Thyroid gland (tissue), 4 donors: Measurements from ENCODE around the gene AQP9. TPM values are rescaled to one million over a fixed set of nuclear protein-coding genes. Genes with fewer than 3 reads are reported as not detected.
A peak's percentile ranks its signal among the peaks of the same experiment; 100 is the strongest.

Source experiments
- DNase-seq, 2 donors: peaks; one replicate each; pipeline ENCODE4 v3.0.0-alpha.2; 2019
- H3K27ac ChIP-seq, 3 donors: fragments of 200-600 bp; sonication (generic); 1 replicate in 2 of 3; 2 replicates in 1 of 3; pipeline ENCODE4 v1.5.1; 2016 to 2019; ENCODE audit warnings: mild to moderate bottlenecking in 1 of 3, moderate library complexity in 1 of 3
- H3K27me3 ChIP-seq: fragments of 200-600 bp; sonication (generic); one replicate; pipeline ENCODE4 v1.5.1; 2019
- H3K36me3 ChIP-seq, 2 donors: fragments of 200-600 bp; sonication (generic); one replicate each; pipeline ENCODE4 v1.5.1; 2016 to 2019
- H3K4me1 ChIP-seq, 2 donors: fragments of 200-600 bp; sonication (generic); one replicate each; pipeline ENCODE4 v1.5.1; 2017 to 2019
- H3K4me3 ChIP-seq, 3 donors: fragments of 200-600 bp; sonication (generic); replicated peaks in 1 of 3; 1 replicate in 2 of 3; 2 replicates in 1 of 3; pipeline ENCODE4 v1.5.1; 2016; ENCODE audit warnings: mild to moderate bottlenecking in 1 of 3
- H3K9me3 ChIP-seq: fragments of 200-600 bp; sonication (generic); one replicate; pipeline ENCODE4 v1.5.1; 2017
- POLR2A ChIP-seq, 2 donors: fragments of 450-650 bp; IDR thresholded peaks; one replicate each; pipeline ENCODE4 v1.6.1; 2017; ENCODE audit warnings: antibody characterized with exemption in 2 of 2, mild to moderate bottlenecking in 2 of 2, moderate library complexity in 1 of 2
- WGBS, 2 donors: methylation state at CpG; one replicate each; pipeline ENCODE4 v1.1.5; 2017; 5-methylcytosine and 5-hydroxymethylcytosine counted together
- intact Hi-C: fragments of 100-400 bp; cut with DNase I; formaldehyde crosslinking; loops from one replicate; pipeline ENCODE4 v1.15.1; 2023
- total RNA-seq, 4 donors: library from RNA; depleted of rRNA; stranded (reverse); fragments of >200 nt; gene quantifications; one replicate each; pipeline ENCODE4 v1.2.3, GENCODE V29; 2016
- TF ChIP-seq, protein P1 (sequence below), 6 experiments: fragments of 200-600 bp in 3 of 6; fragments of 450-650 bp in 3 of 6; sonication (generic) in 3 of 6; IDR thresholded peaks; one replicate each; pipeline ENCODE4 v1.5.1; 2016 to 2019; ENCODE audit warnings: antibody characterized with exemption in 6 of 6, mild to moderate bottlenecking in 2 of 6, inconsistent platforms in 1 of 6, moderate library complexity in 1 of 6

Gene AQP9
- total RNA-seq, 4 donors from 2014 or later = 0.21 to 1.6 (median 0.78) TPM; not detected in 1

DNA sequence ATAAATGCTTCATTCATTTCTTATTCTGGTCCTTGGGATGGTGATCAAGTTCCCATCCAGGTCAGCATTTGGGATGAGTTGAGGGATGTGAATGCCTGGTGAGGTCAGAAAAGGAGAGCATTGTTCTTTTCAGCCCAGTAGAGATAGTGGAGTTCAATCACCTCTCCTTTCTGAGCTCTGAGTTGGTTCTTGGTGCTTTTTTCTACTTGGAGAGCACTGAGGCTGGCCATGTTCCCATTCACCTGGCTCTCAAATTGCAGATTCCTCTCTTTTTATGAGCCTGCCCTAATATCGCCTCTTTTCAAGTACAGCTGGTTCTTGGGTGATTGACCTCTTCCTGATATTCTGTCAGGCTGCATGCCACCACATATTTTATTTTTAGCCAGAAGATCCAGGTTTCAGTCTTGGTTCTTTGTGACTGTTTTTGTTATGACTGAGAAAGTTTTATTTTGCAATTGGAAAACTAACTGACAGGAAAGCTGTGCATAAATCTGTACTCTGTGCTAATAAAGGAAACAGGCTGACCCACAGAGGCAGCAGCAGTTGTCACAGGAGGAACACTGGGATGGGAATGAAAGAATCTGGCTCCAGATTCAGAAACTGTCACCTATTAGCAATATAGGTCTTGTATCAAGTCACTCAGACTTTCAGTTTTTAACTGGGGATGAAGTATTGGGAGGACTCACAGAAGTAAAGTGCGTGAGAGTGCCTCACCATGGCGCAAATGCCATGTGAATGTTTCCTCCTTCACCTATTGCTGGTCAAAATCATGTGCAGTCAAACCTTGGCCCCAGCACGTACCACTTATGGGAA, 10.7 kb downstream of the AQP9 start:
- no peaks in the 10 kb centered on the region for H3K9me3 ChIP-seq
- no peaks in the 10 kb centered on the region for H3K27me3 ChIP-seq
- H3K27ac ChIP-seq = peak overlapping the region in 1 of 3 donors; percentile 1
- 76 to 81% methylated on average over 4 of the region's 4 CpGs for WGBS, 2 donors
- intact Hi-C loops = no loop called here
- TF ChIP-seq POLR2A (IDR thresholded peaks at IDR 0.05) = no peak
- TF ChIP-seq, protein P1, sequence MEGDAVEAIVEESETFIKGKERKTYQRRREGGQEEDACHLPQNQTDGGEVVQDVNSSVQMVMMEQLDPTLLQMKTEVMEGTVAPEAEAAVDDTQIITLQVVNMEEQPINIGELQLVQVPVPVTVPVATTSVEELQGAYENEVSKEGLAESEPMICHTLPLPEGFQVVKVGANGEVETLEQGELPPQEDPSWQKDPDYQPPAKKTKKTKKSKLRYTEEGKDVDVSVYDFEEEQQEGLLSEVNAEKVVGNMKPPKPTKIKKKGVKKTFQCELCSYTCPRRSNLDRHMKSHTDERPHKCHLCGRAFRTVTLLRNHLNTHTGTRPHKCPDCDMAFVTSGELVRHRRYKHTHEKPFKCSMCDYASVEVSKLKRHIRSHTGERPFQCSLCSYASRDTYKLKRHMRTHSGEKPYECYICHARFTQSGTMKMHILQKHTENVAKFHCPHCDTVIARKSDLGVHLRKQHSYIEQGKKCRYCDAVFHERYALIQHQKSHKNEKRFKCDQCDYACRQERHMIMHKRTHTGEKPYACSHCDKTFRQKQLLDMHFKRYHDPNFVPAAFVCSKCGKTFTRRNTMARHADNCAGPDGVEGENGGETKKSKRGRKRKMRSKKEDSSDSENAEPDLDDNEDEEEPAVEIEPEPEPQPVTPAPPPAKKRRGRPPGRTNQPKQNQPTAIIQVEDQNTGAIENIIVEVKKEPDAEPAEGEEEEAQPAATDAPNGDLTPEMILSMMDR (IDR thresholded peaks at IDR 0.05) = no peak
- peak; percentile 11 to 36 for DNase-seq
- H3K36me3 ChIP-seq = no peaks in the 10 kb centered on the region
- no peak overlapping the region for H3K4me3 ChIP-seq
- peaks cover 23 to 30% of the 10 kb centered on the region in 2 donors for H3K4me1 ChIP-seq

DNA sequence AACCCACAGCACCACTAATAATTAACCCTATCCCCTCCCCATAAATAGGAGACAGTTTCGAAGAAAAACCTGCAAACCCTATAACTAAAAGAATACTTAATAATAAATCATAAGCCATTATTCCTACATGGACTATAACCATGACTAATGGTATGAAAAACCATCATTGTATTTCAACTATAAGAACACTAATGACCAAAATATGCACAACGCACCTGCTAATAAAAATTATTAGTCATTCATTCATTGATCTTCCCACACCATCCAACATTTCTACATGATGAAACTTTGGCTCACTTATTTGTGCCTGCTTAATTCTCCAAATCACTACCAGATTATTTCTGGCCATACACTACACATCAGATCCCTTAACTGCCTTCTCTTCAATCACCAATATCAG, 16.6 kb downstream of the AQP9 start:
- 96 to 98% methylated on average over 2 of the region's 2 CpGs for WGBS, 2 donors
- intact Hi-C loops = no loop called here

DNA sequence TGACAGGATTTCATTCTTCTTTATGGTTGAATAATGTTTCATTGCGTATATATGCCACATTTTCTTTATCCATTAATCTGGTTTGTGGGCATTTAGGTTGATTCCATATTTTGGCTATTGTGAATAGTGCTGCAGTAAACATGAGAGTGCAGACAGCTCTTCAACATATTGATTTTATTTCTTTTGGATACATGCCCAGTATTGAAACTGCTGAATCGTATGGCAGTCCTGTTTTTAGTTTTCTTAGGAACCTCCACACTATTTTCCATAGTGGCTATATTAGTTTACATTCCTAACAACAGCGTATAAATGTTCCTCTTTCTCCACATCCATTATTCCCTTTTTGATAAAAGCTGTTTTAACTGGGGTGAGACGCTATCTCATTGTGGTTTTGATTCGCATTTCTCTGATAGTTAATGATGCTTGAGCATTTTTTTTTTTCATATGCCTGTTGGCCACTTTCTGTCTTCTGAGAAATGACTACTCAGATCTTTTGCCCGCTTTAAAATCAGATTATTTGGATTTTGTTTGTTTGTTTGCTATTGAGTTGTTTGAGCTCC, 21.7 kb downstream of the AQP9 start:
- no peak for TF ChIP-seq POLR2A (IDR thresholded peaks at IDR 0.05)
- TF ChIP-seq, protein P1 (IDR thresholded peaks at IDR 0.05) = no peak
- 88 to 90% methylated on average over 6 of the region's 6 CpGs for WGBS, 2 donors
- Histone ChIP-seq H3K4me3 (no peak overlapping the region), H3K4me1 (no peaks in the 10 kb centered on the region), H3K27ac (no peak overlapping the region), H3K27me3 (no peaks in the 10 kb centered on the region), H3K9me3 (no peaks in the 10 kb centered on the region), H3K36me3 (no peaks in the 10 kb centered on the region)
- intact Hi-C loops = no loop called here
- DNase-seq = no peak

More for the DNA sequence above, 16.6 kb downstream of the AQP9 start:
- H3K36me3 ChIP-seq = no peaks in the 10 kb centered on the region
- TF ChIP-seq, protein P1 (IDR thresholded peaks at IDR 0.05) = no peak
- no peak for TF ChIP-seq POLR2A (IDR thresholded peaks at IDR 0.05)
- DNase-seq = no peak
- no peaks in the 10 kb centered on the region for H3K27me3 ChIP-seq
- no peaks in the 10 kb centered on the region for H3K4me1 ChIP-seq
- no peaks in the 10 kb centered on the region for H3K9me3 ChIP-seq
- H3K27ac ChIP-seq = no peak overlapping the region
- H3K4me3 ChIP-seq = no peak overlapping the region

DNA sequence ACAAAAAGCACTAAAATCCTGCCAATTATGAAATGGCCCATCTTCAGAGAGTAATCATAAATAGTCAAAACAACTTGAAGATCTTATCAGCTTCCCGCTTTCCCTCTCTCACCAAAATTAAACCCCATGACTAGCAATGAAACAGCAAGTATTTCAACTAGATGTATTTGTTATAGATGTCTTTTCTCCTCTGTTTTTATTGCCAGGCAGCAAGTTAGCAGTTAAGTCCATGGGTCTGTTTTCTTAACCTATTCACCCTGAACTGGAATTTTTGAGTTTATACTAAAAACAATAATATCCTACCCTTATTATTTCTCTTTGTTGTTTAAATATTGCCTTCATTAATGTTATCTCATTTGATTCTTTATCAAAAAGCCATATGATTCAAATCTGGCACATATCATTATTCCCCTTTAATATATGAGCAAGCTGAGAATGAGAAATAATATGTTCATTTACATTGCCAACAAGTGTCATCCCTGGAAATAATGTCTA, 23.3 kb downstream of the AQP9 start:
- no peak for DNase-seq
- Histone ChIP-seq H3K36me3 (no peaks in the 10 kb centered on the region), H3K27me3 (no peaks in the 10 kb centered on the region), H3K9me3 (no peaks in the 10 kb centered on the region), H3K27ac (no peak overlapping the region), H3K4me3 (no peak overlapping the region), H3K4me1 (no peaks in the 10 kb centered on the region)
- TF ChIP-seq, protein P1 (IDR thresholded peaks at IDR 0.05) = no peak
- no peak for TF ChIP-seq POLR2A (IDR thresholded peaks at IDR 0.05)
- intact Hi-C loops = no loop called here
- WGBS, 2 donors = 76 to 87% methylated on average over 1 of the region's 1 CpG

DNA sequence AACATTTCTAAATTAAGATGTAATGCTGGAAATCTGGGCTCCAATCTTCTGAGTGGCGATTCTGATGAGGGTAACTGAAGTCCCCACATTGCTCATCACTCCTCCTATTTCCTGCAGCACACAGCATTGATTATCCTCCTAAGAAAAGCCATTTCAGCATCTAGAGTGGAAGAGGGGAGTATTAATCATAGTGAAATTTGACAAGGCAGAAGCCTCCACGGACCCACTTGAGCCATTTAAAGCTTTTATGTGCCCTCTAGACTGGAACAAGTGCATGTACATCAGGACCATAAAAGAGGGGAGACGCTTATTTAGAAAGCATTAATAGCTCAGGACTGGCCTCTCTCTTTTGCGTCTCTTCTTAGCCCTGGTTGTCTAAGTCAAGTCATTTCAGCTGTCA, 25.8 kb downstream of the AQP9 start:
- H3K4me1 ChIP-seq = no peaks in the 10 kb centered on the region
- WGBS, 2 donors = 57 to 61% methylated on average over 4 of the region's 4 CpGs
- no peaks in the 10 kb centered on the region for H3K36me3 ChIP-seq
- DNase-seq = no peak
- H3K4me3 ChIP-seq = no peak overlapping the region
- no peak overlapping the region for H3K27ac ChIP-seq
- intact Hi-C loops = no loop called here
- no peaks in the 10 kb centered on the region for H3K9me3 ChIP-seq
- TF ChIP-seq POLR2A (IDR thresholded peaks at IDR 0.05) = no peak
- TF ChIP-seq, protein P1 (IDR thresholded peaks at IDR 0.05) = no peak
- H3K27me3 ChIP-seq = no peaks in the 10 kb centered on the region
